Measurements from ENCODE around the gene CD180.

CD180 gene

DNA sequence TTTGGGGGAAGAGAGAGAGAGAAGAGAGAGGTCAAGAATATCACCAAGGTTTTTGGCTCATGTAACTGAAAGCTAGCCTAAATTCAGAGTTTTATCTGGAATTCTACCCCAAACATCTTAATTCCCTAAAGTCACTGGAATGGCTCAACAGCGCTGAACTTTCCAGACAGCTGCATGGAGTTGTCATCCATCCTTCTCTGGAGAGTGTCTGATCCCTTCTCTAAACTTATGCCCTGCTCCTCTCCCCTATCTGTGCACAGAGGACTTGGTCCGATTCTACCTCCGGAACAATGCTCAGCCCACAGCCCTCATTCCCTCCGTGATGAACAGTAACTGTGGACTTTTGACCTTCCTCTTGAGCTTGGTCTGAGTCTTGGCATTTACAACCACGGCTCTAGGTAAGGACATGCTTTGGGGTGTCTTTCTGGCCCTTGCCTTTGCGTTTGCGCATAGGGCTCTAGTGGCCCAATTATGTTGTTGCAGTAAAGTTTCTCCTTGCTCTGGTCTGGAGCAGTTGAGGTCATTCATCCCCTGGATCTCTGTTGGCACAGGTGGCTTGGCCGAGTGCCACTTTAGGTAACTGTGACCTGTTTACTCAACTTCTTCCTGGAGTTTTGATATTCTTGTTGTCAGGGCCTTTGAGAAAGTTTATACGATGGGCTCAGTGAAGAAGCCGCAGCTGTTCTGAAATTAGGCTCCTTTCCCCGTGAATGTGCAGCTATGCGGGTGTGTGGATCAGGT, 18.3 kb upstream of the CD180 start:
- Histone ChIP-seq H3K4me3 (ENCODE audit: insufficient read depth, low read depth, low read length, poor library complexity, severe bottlenecking) (no peak overlapping the region), H3K27ac (ENCODE audit: insufficient read depth, low read length, poor library complexity, severe bottlenecking) (peak overlapping the region; percentile 61), H3K9me3 (ENCODE audit: control insufficient read depth, low read length) (no peaks in the 10 kb centered on the region), H3K36me3 (ENCODE audit: control insufficient read depth, insufficient read depth, low read length) (no peaks in the 10 kb centered on the region), H3K27me3 (replicated peaks; ENCODE audit: control insufficient read depth, insufficient read depth, low read length, poor library complexity, severe bottlenecking) (no peaks in the 10 kb centered on the region), H3K4me1 (ENCODE audit: control insufficient read depth, insufficient read depth, low read length, poor library complexity, severe bottlenecking) (peaks cover 37% of the 10 kb centered on the region)
- no peak for DNase-seq

DNA sequence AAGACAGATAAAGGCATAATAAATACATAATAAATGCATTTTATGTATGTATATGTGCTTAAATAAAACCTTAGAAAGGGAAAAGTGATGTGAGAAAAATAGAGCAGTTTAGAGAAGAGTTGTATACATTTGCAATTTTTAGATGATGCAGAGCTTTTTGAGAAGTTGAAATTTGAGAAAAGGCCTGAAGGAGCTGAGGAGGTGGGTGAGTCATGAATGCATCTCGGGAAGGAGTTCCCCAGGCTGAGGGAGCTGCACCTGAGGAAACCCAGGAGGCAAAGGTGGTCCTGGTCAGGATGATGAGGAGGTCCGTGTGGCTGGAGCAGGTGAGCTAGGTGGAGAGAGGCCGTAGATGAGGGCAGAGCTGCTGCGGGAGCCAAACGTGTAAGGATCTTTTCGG, 17.4 kb upstream of the CD180 start:
- no peaks in the 10 kb centered on the region for H3K9me3 ChIP-seq (ENCODE audit: control insufficient read depth, low read length)
- peaks cover 37% of the 10 kb centered on the region for H3K4me1 ChIP-seq (ENCODE audit: control insufficient read depth, insufficient read depth, low read length, poor library complexity, severe bottlenecking)
- no peak overlapping the region for H3K4me3 ChIP-seq (ENCODE audit: insufficient read depth, low read depth, low read length, poor library complexity, severe bottlenecking)
- DNase-seq, result no peak
- no peaks in the 10 kb centered on the region for H3K36me3 ChIP-seq (ENCODE audit: control insufficient read depth, insufficient read depth, low read length)
- H3K27ac ChIP-seq (ENCODE audit: insufficient read depth, low read length, poor library complexity, severe bottlenecking), result no peak overlapping the region
- H3K27me3 ChIP-seq (replicated peaks; ENCODE audit: control insufficient read depth, insufficient read depth, low read length, poor library complexity, severe bottlenecking), result no peaks in the 10 kb centered on the region

DNA sequence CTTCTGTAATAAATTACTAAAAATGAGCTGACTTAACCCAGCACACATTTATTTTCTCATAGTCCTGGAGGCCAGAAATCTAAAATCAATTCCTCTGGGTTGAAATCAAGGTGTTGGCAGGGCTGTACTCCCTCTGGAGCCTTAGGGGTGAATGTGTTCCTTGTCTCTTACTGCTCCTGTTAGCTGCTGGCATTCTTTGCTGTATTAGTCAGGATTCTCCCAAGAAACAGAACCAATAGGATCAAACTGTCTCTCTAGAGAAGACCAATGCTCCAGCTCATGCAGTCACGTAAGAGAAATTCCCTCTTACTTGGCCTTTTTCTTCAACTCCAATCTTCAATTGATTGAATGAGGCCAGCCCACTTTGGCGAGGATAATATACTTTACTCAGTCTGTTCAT, 15.3 kb upstream of the CD180 start:
- DNase-seq, result no peak
- no peaks in the 10 kb centered on the region for H3K9me3 ChIP-seq (ENCODE audit: control insufficient read depth, low read length)
- H3K27me3 ChIP-seq (replicated peaks; ENCODE audit: control insufficient read depth, insufficient read depth, low read length, poor library complexity, severe bottlenecking), result no peaks in the 10 kb centered on the region
- H3K27ac ChIP-seq (ENCODE audit: insufficient read depth, low read length, poor library complexity, severe bottlenecking), result no peak overlapping the region
- H3K4me3 ChIP-seq (ENCODE audit: insufficient read depth, low read depth, low read length, poor library complexity, severe bottlenecking), result no peak overlapping the region
- H3K36me3 ChIP-seq (ENCODE audit: control insufficient read depth, insufficient read depth, low read length), result no peaks in the 10 kb centered on the region
- H3K4me1 ChIP-seq (ENCODE audit: control insufficient read depth, insufficient read depth, low read length, poor library complexity, severe bottlenecking), result peaks cover 40% of the 10 kb centered on the region

DNA sequence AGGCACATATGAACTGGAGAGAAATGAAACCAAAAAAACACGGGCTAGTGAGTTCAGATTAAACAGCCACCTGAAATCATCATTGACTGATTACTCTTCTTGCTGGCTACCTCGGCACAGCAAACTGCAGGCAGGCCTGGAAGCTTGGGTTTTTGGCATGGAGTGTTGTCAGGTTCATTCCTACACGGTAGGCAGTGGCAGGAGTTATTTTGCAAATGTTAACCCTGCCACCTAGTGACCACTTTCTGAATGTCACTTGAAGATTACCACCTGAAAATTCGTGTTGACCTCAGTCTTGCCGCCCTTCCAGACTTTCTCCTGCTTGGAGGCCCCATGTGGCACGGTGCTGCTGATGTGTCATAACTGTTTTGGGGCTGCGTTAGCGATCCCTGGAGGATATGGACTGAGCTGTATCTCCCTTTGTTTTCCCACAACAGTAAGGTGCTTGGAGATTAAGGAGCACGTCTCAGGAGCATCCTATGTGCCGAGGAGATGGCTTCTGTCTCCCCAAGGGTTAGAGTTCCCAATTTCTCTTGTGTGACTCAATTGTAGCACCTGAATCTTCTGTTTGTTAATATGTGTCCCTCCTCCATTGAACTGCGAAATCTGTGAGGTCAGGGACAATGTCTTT, 12.7 kb upstream of the CD180 start:
- Histone ChIP-seq H3K4me3 (ENCODE audit: insufficient read depth, low read depth, low read length, poor library complexity, severe bottlenecking) (no peak overlapping the region), H3K9me3 (ENCODE audit: control insufficient read depth, low read length) (no peaks in the 10 kb centered on the region), H3K27ac (ENCODE audit: insufficient read depth, low read length, poor library complexity, severe bottlenecking) (no peak overlapping the region), H3K4me1 (ENCODE audit: control insufficient read depth, insufficient read depth, low read length, poor library complexity, severe bottlenecking) (peaks cover 40% of the 10 kb centered on the region), H3K36me3 (ENCODE audit: control insufficient read depth, insufficient read depth, low read length) (no peaks in the 10 kb centered on the region), H3K27me3 (replicated peaks; ENCODE audit: control insufficient read depth, insufficient read depth, low read length, poor library complexity, severe bottlenecking) (no peaks in the 10 kb centered on the region)
- peak; percentile 29 to 55 (median 32) for DNase-seq

DNA sequence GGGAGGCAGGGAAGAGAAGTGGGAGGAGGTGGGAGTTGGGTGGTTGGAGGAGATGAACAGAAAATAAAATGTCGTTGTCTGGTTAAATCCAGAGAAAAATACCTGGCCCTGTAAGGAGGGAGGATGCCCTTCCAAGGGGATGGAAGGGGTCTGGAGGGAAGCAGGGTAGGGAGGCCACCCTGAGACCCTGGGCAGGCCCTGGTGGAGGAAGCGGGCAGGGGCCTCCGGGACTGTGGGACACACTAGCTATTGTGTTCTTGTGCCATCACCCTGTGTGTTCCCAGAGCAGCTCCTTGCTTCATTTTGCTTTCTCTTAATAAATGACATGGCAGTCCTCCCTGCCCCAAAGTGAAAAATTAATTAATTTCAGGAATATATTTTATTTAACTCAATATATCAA, 11.8 kb upstream of the CD180 start:
- Histone ChIP-seq H3K4me3 (ENCODE audit: insufficient read depth, low read depth, low read length, poor library complexity, severe bottlenecking) (no peak overlapping the region), H3K27ac (ENCODE audit: insufficient read depth, low read length, poor library complexity, severe bottlenecking) (peak overlapping the region; percentile 56), H3K36me3 (ENCODE audit: control insufficient read depth, insufficient read depth, low read length) (no peaks in the 10 kb centered on the region), H3K4me1 (ENCODE audit: control insufficient read depth, insufficient read depth, low read length, poor library complexity, severe bottlenecking) (peaks cover 44% of the 10 kb centered on the region), H3K9me3 (ENCODE audit: control insufficient read depth, low read length) (no peaks in the 10 kb centered on the region), H3K27me3 (replicated peaks; ENCODE audit: control insufficient read depth, insufficient read depth, low read length, poor library complexity, severe bottlenecking) (no peaks in the 10 kb centered on the region)
- DNase-seq, result no peak

DNA sequence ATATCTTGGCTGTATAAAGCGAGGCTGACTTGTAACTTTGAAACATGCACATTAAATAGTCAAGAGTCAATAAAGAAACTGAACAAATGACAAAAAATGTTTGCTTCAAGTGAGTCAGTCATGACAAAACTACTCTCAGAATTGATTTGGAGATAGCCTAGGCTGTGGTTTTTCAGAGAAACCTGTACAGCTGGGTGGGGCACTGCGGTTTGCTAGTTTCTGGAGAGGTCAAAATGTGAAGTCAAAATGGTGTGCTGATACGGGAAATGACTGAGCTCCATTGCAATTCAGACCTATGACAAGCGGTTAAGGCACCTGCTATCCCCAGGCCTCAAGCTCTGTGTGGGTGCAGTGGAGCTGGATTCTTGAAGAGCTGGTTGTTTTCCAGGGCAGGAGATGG, 10.3 kb upstream of the CD180 start:
- Histone ChIP-seq H3K36me3 (ENCODE audit: control insufficient read depth, insufficient read depth, low read length) (no peaks in the 10 kb centered on the region), H3K9me3 (ENCODE audit: control insufficient read depth, low read length) (no peaks in the 10 kb centered on the region), H3K4me3 (ENCODE audit: insufficient read depth, low read depth, low read length, poor library complexity, severe bottlenecking) (no peak overlapping the region), H3K27ac (ENCODE audit: insufficient read depth, low read length, poor library complexity, severe bottlenecking) (peak overlapping the region; percentile 56), H3K4me1 (ENCODE audit: control insufficient read depth, insufficient read depth, low read length, poor library complexity, severe bottlenecking) (peaks cover 56% of the 10 kb centered on the region), H3K27me3 (replicated peaks; ENCODE audit: control insufficient read depth, insufficient read depth, low read length, poor library complexity, severe bottlenecking) (no peaks in the 10 kb centered on the region)
- DNase-seq, result peak; percentile 76 to 82 (median 77)

DNA sequence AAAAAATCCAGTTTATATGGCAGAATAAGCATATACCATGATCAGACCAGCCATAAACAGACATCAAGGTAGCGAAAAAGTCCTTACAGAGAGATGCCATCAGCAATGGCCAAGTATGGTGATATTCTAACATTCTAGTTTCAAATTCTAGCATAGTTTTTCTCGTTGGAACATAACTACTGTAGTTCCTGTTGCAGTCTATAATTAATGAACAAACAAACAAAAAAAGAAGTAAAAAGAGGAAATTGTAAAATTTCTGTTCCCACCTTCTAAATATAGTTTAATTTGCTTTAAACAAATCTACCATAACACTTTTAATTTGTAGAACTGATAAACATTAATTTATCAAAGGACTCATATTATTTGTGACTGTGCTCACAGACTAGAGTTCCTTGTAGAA, 9.9 kb upstream of the CD180 start:
- Histone ChIP-seq H3K27me3 (replicated peaks; ENCODE audit: control insufficient read depth, insufficient read depth, low read length, poor library complexity, severe bottlenecking) (no peaks in the 10 kb centered on the region), H3K36me3 (ENCODE audit: control insufficient read depth, insufficient read depth, low read length) (no peaks in the 10 kb centered on the region), H3K9me3 (ENCODE audit: control insufficient read depth, low read length) (no peaks in the 10 kb centered on the region), H3K4me1 (ENCODE audit: control insufficient read depth, insufficient read depth, low read length, poor library complexity, severe bottlenecking) (peaks cover 56% of the 10 kb centered on the region), H3K27ac (ENCODE audit: insufficient read depth, low read length, poor library complexity, severe bottlenecking) (peak overlapping the region; percentile 56), H3K4me3 (ENCODE audit: insufficient read depth, low read depth, low read length, poor library complexity, severe bottlenecking) (no peak overlapping the region)
- no peak for DNase-seq

DNA sequence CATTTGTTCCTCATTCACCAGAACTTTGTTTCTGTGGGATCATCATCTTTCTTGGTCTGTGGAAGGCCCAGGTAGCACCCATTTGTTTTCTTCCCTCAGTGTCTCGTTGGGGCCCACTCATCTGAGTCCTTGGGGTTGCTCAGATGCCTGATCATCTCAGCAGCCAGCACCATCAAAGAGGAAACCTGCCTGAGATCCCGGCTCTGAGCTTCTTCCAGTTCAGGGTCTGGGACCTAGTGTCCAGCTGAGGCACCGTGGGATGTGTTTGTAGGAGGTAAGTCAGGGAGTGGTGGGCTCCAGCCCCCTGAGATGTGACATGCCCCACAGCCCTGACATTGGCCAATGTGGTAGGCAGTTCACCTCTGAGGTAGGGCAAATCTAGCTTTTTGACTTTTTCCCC, 9.4 kb upstream of the CD180 start:
- no peak overlapping the region for H3K4me3 ChIP-seq (ENCODE audit: insufficient read depth, low read depth, low read length, poor library complexity, severe bottlenecking)
- no peaks in the 10 kb centered on the region for H3K27me3 ChIP-seq (replicated peaks; ENCODE audit: control insufficient read depth, insufficient read depth, low read length, poor library complexity, severe bottlenecking)
- peaks cover under 1% of the 10 kb centered on the region for H3K9me3 ChIP-seq (ENCODE audit: control insufficient read depth, low read length)
- H3K36me3 ChIP-seq (ENCODE audit: control insufficient read depth, insufficient read depth, low read length), result no peaks in the 10 kb centered on the region
- peaks cover 56% of the 10 kb centered on the region for H3K4me1 ChIP-seq (ENCODE audit: control insufficient read depth, insufficient read depth, low read length, poor library complexity, severe bottlenecking)
- peak overlapping the region; percentile 56 for H3K27ac ChIP-seq (ENCODE audit: insufficient read depth, low read length, poor library complexity, severe bottlenecking)
- no peak for DNase-seq

DNA sequence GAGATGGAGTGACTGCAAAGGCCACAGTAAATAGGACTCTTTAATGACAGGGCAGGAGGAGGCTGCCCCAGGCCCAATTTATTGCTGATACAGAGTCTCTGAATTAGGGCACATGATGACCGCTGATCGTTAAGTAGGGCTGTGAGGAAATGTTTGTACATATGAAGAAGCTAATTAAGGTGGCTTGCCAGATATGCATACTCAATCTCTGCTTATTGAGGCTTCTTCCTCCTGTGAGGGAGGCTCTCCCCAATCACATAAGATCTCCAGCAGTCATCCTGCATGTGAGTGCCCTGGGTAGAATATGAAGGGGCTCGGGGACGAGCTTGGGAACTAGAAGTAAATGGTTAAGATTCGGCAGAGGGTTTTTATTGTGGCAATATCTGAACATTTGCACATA, 8.2 kb upstream of the CD180 start:
- H3K4me3 ChIP-seq (ENCODE audit: insufficient read depth, low read depth, low read length, poor library complexity, severe bottlenecking), result no peak overlapping the region
- peaks cover 4% of the 10 kb centered on the region for H3K9me3 ChIP-seq (ENCODE audit: control insufficient read depth, low read length)
- no peak for DNase-seq
- H3K27me3 ChIP-seq (replicated peaks; ENCODE audit: control insufficient read depth, insufficient read depth, low read length, poor library complexity, severe bottlenecking), result no peaks in the 10 kb centered on the region
- peak overlapping the region; percentile 42 for H3K27ac ChIP-seq (ENCODE audit: insufficient read depth, low read length, poor library complexity, severe bottlenecking)
- H3K4me1 ChIP-seq (ENCODE audit: control insufficient read depth, insufficient read depth, low read length, poor library complexity, severe bottlenecking), result peaks cover 58% of the 10 kb centered on the region
- H3K36me3 ChIP-seq (ENCODE audit: control insufficient read depth, insufficient read depth, low read length), result no peaks in the 10 kb centered on the region

DNA sequence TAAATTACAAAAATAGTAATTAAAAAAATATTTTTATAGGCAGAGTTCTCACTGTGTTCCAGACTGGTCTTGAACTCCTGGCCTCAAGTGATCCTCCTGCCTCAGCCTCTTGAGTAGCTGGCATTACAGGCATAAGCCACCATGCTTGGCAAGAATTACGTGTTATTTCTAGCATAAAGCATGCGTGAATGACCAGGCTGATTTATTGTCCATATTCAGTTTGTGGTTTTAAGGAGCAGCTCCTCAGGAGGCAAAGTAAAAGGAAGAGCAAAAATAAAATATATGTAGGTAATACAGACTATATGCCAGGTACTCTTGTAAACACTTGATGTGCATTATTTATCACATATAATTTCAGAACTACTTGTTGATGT, 7.1 kb upstream of the CD180 start:
- Histone ChIP-seq H3K4me3 (ENCODE audit: insufficient read depth, low read depth, low read length, poor library complexity, severe bottlenecking) (no peak overlapping the region), H3K9me3 (ENCODE audit: control insufficient read depth, low read length) (peaks cover 4% of the 10 kb centered on the region), H3K4me1 (ENCODE audit: control insufficient read depth, insufficient read depth, low read length, poor library complexity, severe bottlenecking) (peaks cover 58% of the 10 kb centered on the region), H3K27me3 (replicated peaks; ENCODE audit: control insufficient read depth, insufficient read depth, low read length, poor library complexity, severe bottlenecking) (no peaks in the 10 kb centered on the region), H3K27ac (ENCODE audit: insufficient read depth, low read length, poor library complexity, severe bottlenecking) (no peak overlapping the region), H3K36me3 (ENCODE audit: control insufficient read depth, insufficient read depth, low read length) (no peaks in the 10 kb centered on the region)
- DNase-seq, result no peak

All from effector memory CD4-positive, alpha-beta T cell (primary cell).